Rectal smooth muscle tissue (tissue), 1 donor: ENCODE data around the gene PIK3CA.
"Not testable (repeated sequence)": the region's sequence is repeated elsewhere in the genome, so short reads cannot be mapped to it uniquely, and the experiment has no call there.

ENCODE experiments used
- H3K27ac ChIP-seq: one replicate; pipeline ENCODE4 v1.7.0; 2013; ENCODE audit warnings: low read depth, low read length, inconsistent platforms
- H3K27me3 ChIP-seq: one replicate; pipeline ENCODE4 v1.7.0; 2013; ENCODE audit warnings: low read length; ENCODE audit not compliant: control insufficient read depth, insufficient read depth
- H3K36me3 ChIP-seq: one replicate; pipeline ENCODE4 v1.7.0; 2013; ENCODE audit warnings: low read length; ENCODE audit not compliant: control insufficient read depth, insufficient read depth
- H3K4me1 ChIP-seq: one replicate; pipeline ENCODE4 v1.7.0; 2013; ENCODE audit warnings: low read length; ENCODE audit not compliant: control insufficient read depth, insufficient read depth
- H3K4me3 ChIP-seq: one replicate; pipeline ENCODE4 v1.7.0; 2013; ENCODE audit warnings: low read length
- H3K9ac ChIP-seq: one replicate; pipeline ENCODE4 v1.7.0; 2013; ENCODE audit warnings: low read length

The PIK3CA gene

GRCh38 chr3:179227349-179227748 lies 79.2 kb downstream of the PIK3CA start:
- no peak overlapping the region for H3K9ac ChIP-seq
- no peak overlapping the region for H3K4me3 ChIP-seq
- H3K27ac ChIP-seq = no peak overlapping the region
- peaks cover 16% of the 10 kb centered on the region for H3K36me3 ChIP-seq
- no peaks in the 10 kb centered on the region for H3K27me3 ChIP-seq
- H3K4me1 ChIP-seq = no peaks in the 10 kb centered on the region

GRCh38 chr3:179229177-179229576 lies 81.0 kb downstream of the PIK3CA start:
- Histone ChIP-seq H3K27me3 (no peaks in the 10 kb centered on the region), H3K36me3 (peaks cover 17% of the 10 kb centered on the region), H3K4me3 (no peak overlapping the region), H3K9ac (no peak overlapping the region), H3K4me1 (no peaks in the 10 kb centered on the region), H3K27ac (no peak overlapping the region)

- H3K27ac ChIP-seq = no peak overlapping the region
- H3K36me3 ChIP-seq = peaks cover 16% of the 10 kb centered on the region
- no peaks in the 10 kb centered on the region for H3K4me1 ChIP-seq
- H3K27me3 ChIP-seq = no peaks in the 10 kb centered on the region
- no peak overlapping the region for H3K4me3 ChIP-seq
- no peak overlapping the region for H3K9ac ChIP-seq
These were observed 84.9 kb downstream of the PIK3CA start for GRCh38 chr3:179233043-179233442.

- Histone ChIP-seq H3K27me3 (no peaks in the 10 kb centered on the region), H3K4me1 (no peaks in the 10 kb centered on the region), H3K4me3 (no peak overlapping the region), H3K27ac (no peak overlapping the region), H3K36me3 (peaks cover 14% of the 10 kb centered on the region), H3K9ac (no peak overlapping the region)
These were observed 86.0 kb downstream of the PIK3CA start for GRCh38 chr3:179234199-179234598.

GRCh38 chr3:179236669-179237301 lies 88.6 kb downstream of the PIK3CA start:
- Histone ChIP-seq H3K27me3 (no peaks in the 10 kb centered on the region), H3K4me1 (no peaks in the 10 kb centered on the region), H3K9ac (no peak overlapping the region), H3K27ac (no peak overlapping the region), H3K4me3 (no peak overlapping the region), H3K36me3 (peaks cover 6% of the 10 kb centered on the region)

- H3K4me3 ChIP-seq, H3K9ac ChIP-seq, H3K4me1 ChIP-seq, H3K27me3 ChIP-seq, H3K36me3 ChIP-seq, H3K27ac ChIP-seq: not testable (repeated sequence)
These were observed 92.1 kb downstream of the PIK3CA start for GRCh38 chr3:179240299-179240698.

GRCh38 chr3:179242859-179243258 lies 94.7 kb downstream of the PIK3CA start:
- not testable (repeated sequence) for H3K4me1 ChIP-seq, H3K9ac ChIP-seq, H3K27me3 ChIP-seq, H3K27ac ChIP-seq, H3K4me3 ChIP-seq, H3K36me3 ChIP-seq

GRCh38 chr3:179244878-179245277 lies 96.7 kb downstream of the PIK3CA start:
- no peaks in the 10 kb centered on the region for H3K4me1 ChIP-seq
- no peak overlapping the region for H3K27ac ChIP-seq
- H3K27me3 ChIP-seq = no peaks in the 10 kb centered on the region
- no peaks in the 10 kb centered on the region for H3K36me3 ChIP-seq
- no peak overlapping the region for H3K4me3 ChIP-seq
- no peak overlapping the region for H3K9ac ChIP-seq

- Histone ChIP-seq H3K36me3 (no peaks in the 10 kb centered on the region), H3K4me3 (no peak overlapping the region), H3K4me1 (no peaks in the 10 kb centered on the region), H3K27me3 (no peaks in the 10 kb centered on the region), H3K27ac (no peak overlapping the region), H3K9ac (no peak overlapping the region)
These were observed 99.3 kb downstream of the PIK3CA start for GRCh38 chr3:179247289-179248015.

- Histone ChIP-seq H3K27me3 (no peaks in the 10 kb centered on the region), H3K27ac (no peak within 1 kb of the TSS), H3K4me3 (no peak within 1 kb of the TSS), H3K4me1 (no peaks in the 10 kb centered on the region), H3K9ac (no peak within 1 kb of the TSS), H3K36me3 (no peaks in the 10 kb centered on the region)
These were observed 102.8 kb downstream of the PIK3CA start, which contains the start of gene KCNMB3 for GRCh38 chr3:179250803-179251476. KCNMB3 (minus strand) TSS chr3:179251114; CDS start chr3:179250990, 124 bp downstream.

GRCh38 chr3:179256813-179257212 lies 108.7 kb downstream of the PIK3CA start:
- H3K4me1 ChIP-seq = no peaks in the 10 kb centered on the region
- H3K36me3 ChIP-seq = no peaks in the 10 kb centered on the region
- no peak overlapping the region for H3K4me3 ChIP-seq
- H3K27me3 ChIP-seq = no peaks in the 10 kb centered on the region
- no peak overlapping the region for H3K27ac ChIP-seq
- no peak overlapping the region for H3K9ac ChIP-seq

GRCh38 chr3:179257742-179258141 lies 109.6 kb downstream of the PIK3CA start:
- not testable (repeated sequence) for H3K9ac ChIP-seq

More at GRCh38 chr3:179257742-179258141, 109.6 kb downstream of the PIK3CA start:
- H3K4me1 ChIP-seq, H3K36me3 ChIP-seq, H3K27me3 ChIP-seq, H3K4me3 ChIP-seq, H3K27ac ChIP-seq: not testable (repeated sequence)
